Measurements from ENCODE around the gene HP. TPM values are rescaled to one million over a fixed set of nuclear protein-coding genes. Genes with fewer than 3 reads are reported as not detected.

The HP gene
- total and polyA plus RNA-seq, 2 experiments from 2014 or later: 0.45 TPM; not detected in 1

- peaks cover 16% of the 10 kb centered on the region for H3K4me1 ChIP-seq (ENCODE audit: low read depth)
- DNase-seq (ENCODE audit: low read depth in 1 of 2, low spot score in 1 of 2): peak; percentile 12 to 82
- no peak overlapping the region for H3K4me3 ChIP-seq
- peak overlapping the region; percentile 74 for H3K27ac ChIP-seq
- H3K9me3 ChIP-seq (ENCODE audit: low read depth): no peaks in the 10 kb centered on the region
- no peaks in the 10 kb centered on the region for H3K27me3 ChIP-seq
- TF ChIP-seq, protein P1, sequence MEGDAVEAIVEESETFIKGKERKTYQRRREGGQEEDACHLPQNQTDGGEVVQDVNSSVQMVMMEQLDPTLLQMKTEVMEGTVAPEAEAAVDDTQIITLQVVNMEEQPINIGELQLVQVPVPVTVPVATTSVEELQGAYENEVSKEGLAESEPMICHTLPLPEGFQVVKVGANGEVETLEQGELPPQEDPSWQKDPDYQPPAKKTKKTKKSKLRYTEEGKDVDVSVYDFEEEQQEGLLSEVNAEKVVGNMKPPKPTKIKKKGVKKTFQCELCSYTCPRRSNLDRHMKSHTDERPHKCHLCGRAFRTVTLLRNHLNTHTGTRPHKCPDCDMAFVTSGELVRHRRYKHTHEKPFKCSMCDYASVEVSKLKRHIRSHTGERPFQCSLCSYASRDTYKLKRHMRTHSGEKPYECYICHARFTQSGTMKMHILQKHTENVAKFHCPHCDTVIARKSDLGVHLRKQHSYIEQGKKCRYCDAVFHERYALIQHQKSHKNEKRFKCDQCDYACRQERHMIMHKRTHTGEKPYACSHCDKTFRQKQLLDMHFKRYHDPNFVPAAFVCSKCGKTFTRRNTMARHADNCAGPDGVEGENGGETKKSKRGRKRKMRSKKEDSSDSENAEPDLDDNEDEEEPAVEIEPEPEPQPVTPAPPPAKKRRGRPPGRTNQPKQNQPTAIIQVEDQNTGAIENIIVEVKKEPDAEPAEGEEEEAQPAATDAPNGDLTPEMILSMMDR (IDR thresholded peaks at IDR 0.05; ENCODE audit: low read depth, low read length): no peak
- peaks cover 4% of the 10 kb centered on the region for H3K36me3 ChIP-seq
Measured at GRCh38 chr16:72013888-72014581, 40.3 kb upstream of the HP start.

DNA sequence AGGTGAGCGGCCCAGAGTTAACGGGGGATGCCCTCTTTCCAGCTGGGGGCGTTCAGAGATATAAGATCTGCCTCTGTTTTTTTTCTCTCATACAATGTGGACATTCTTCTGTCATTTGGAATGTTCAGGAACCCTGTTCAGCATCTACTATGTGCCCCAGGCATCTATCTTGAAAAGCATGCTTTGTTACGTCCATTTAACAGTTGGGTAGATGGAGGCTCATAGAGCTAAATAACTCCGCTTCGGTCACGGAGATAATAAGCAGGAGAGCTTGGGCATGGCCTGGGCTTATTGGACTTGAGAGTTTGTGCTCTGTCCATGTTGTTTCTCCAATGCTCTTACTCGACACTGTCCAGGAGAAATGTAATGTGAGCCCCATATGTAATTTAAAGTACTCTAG, 39.6 kb upstream of the HP start:
- no peaks in the 10 kb centered on the region for H3K9me3 ChIP-seq (ENCODE audit: low read depth)
- no peak for DNase-seq (ENCODE audit: low read depth in 1 of 2, low spot score in 1 of 2)
- TF ChIP-seq, protein P1 (IDR thresholded peaks at IDR 0.05; ENCODE audit: low read depth, low read length): no peak
- no peak overlapping the region for H3K4me3 ChIP-seq
- peaks cover 4% of the 10 kb centered on the region for H3K36me3 ChIP-seq
- no peaks in the 10 kb centered on the region for H3K27me3 ChIP-seq
- peaks cover 16% of the 10 kb centered on the region for H3K4me1 ChIP-seq (ENCODE audit: low read depth)
- H3K27ac ChIP-seq: no peak overlapping the region

DNA sequence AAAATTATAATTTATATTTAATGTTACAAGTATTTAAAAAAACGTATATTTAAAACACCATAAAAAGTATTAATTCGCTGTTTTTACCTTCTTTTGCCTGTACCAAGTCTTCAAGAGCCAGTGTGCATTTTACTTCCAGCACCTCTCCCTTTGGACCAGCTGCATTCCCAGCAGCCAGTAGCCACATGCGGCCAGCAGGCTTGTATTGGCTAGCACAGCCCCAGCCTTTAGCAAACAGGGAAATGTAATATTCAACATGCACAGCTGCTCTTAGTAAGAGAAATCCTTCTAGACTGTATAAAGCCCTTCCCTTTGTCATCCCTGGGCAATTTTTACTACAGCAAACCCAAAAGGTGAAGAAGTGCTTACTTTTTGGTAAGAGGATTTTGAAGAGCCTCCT, 39.2 kb upstream of the HP start:
- H3K27ac ChIP-seq: no peak overlapping the region
- DNase-seq (ENCODE audit: low read depth in 1 of 2, low spot score in 1 of 2): no peak
- peaks cover 4% of the 10 kb centered on the region for H3K36me3 ChIP-seq
- H3K27me3 ChIP-seq: no peaks in the 10 kb centered on the region
- TF ChIP-seq, protein P1 (IDR thresholded peaks at IDR 0.05; ENCODE audit: low read depth, low read length): no peak
- peaks cover 16% of the 10 kb centered on the region for H3K4me1 ChIP-seq (ENCODE audit: low read depth)
- no peaks in the 10 kb centered on the region for H3K9me3 ChIP-seq (ENCODE audit: low read depth)
- H3K4me3 ChIP-seq: no peak overlapping the region

DNA sequence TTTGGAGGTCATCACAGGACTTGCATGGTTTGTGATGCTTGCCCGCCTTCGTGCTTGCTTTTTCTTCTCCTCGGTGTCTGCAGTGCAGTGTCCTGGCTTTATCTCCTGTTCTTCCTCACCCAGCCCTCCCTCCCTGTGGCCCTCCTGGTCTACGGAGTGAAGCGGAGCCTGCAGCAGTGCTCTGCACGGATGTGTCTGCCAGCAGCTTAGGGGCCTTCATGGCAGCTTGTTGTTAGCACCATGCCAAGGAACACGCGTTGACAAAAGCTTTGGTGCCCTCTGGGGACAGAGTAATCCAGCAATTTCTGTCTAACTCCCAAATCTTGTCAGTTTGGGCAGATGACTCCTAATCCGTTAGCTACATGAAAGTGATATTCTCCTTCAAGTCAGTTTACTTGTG, 35.8 kb upstream of the HP start:
- Histone ChIP-seq H3K4me3 (no peak overlapping the region), H3K27me3 (no peaks in the 10 kb centered on the region), H3K36me3 (peaks cover 4% of the 10 kb centered on the region), H3K27ac (no peak overlapping the region), H3K9me3 (ENCODE audit: low read depth) (no peaks in the 10 kb centered on the region), H3K4me1 (ENCODE audit: low read depth) (peaks cover 12% of the 10 kb centered on the region)
- TF ChIP-seq, protein P1 (IDR thresholded peaks at IDR 0.05; ENCODE audit: low read depth, low read length): no peak
- DNase-seq (ENCODE audit: low read depth in 1 of 2, low spot score in 1 of 2): no peak

DNA sequence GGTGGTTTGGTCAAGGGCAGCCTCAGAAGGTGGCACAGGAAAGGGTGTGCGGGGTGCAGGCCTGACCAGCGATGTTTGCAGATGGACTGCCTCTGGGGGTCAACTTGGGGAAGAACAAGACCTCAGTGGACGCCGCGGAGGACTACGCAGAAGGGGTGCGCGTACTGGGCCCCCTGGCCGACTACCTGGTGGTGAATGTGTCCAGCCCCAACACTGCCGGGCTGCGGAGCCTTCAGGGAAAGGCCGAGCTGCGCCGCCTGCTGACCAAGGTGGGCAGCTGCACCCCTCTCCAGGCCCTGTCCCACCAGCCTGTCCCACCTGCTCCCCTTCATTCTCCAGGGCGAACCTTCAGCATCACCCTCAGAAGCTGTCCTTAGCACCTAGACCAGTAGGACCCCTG, 33.3 kb upstream of the HP start:
- peaks cover 4% of the 10 kb centered on the region for H3K36me3 ChIP-seq
- peak in 1 of 2 donors; percentile 49 for DNase-seq (ENCODE audit: low read depth in 1 of 2, low spot score in 1 of 2)
- TF ChIP-seq, protein P1 (IDR thresholded peaks at IDR 0.05; ENCODE audit: low read depth, low read length): peak; percentile 51

More for the DNA sequence above, 33.3 kb upstream of the HP start:
- Histone ChIP-seq H3K27ac (no peak overlapping the region), H3K27me3 (no peaks in the 10 kb centered on the region), H3K4me1 (ENCODE audit: low read depth) (no peaks in the 10 kb centered on the region), H3K9me3 (ENCODE audit: low read depth) (no peaks in the 10 kb centered on the region), H3K4me3 (no peak overlapping the region)

Data from cardiac muscle cell (in vitro differentiated cells and primary cell).